Nephron (organoid): ENCODE results near the gene SHMT2.
A peak's percentile ranks its signal among the peaks of the same experiment; 100 is the strongest.

Source experiments
- H3K27ac Mint-ChIP-seq, 3 experiments: 2 replicates each; pipeline ENCODE4 v1.8.0; 2020; ENCODE audit warnings: mixed read lengths in 3 of 3, mild to moderate bottlenecking in 2 of 3, moderate library complexity in 1 of 3
- H3K27me3 Mint-ChIP-seq: 2 replicates; pipeline ENCODE4 v1.8.0; 2021; ENCODE audit warnings: low read depth, mild to moderate bottlenecking, moderate library complexity, mixed read lengths
- H3K36me3 Mint-ChIP-seq: 2 replicates; pipeline ENCODE4 v1.8.0; 2020; ENCODE audit warnings: low read depth, mixed read lengths
- H3K4me1 Mint-ChIP-seq: 2 replicates; pipeline ENCODE4 v1.8.0; 2020; ENCODE audit warnings: mixed read lengths
- H3K4me3 Mint-ChIP-seq, 3 experiments: 2 replicates each; pipeline ENCODE4 v1.8.0; 2020; ENCODE audit warnings: mild to moderate bottlenecking in 3 of 3, mixed read lengths in 3 of 3, moderate library complexity in 2 of 3
- H3K9me3 Mint-ChIP-seq: 2 replicates; pipeline ENCODE4 v1.8.0; 2020; ENCODE audit warnings: mixed read lengths
- CTCF ChIP-seq, 3 experiments: fragments of 200-600 bp; sonication (generic); IDR thresholded peaks; one replicate each; pipeline ENCODE4 v1.5.0; 2021; ENCODE audit warnings: antibody characterized with exemption in 3 of 3; ENCODE audit not compliant: unreplicated experiment in 3 of 3

Gene SHMT2

GRCh38 chr12:57261428-57261865 lies 31.9 kb downstream of the SHMT2 start:
- Mint-ChIP-seq H3K27ac (peak overlapping the region; percentile 71 to 92 (median 87)), H3K36me3 (peaks cover 51% of the 10 kb centered on the region), H3K9me3 (no peaks in the 10 kb centered on the region), H3K4me1 (peaks cover 64% of the 10 kb centered on the region), H3K27me3 (no peaks in the 10 kb centered on the region), H3K4me3 (peak overlapping the region in 2 of 3 experiments; percentile 40)
- no peak for TF ChIP-seq CTCF (IDR thresholded peaks at IDR 0.05; ENCODE audit: unreplicated experiment in 3 of 3)

GRCh38 chr12:57262126-57262822 lies 32.8 kb downstream of the SHMT2 start:
- peak overlapping the region in 1 of 3 experiments; percentile 49 for H3K4me3 Mint-ChIP-seq
- H3K4me1 Mint-ChIP-seq = peaks cover 55% of the 10 kb centered on the region

GRCh38 chr12:57263096-57263495 lies 33.6 kb downstream of the SHMT2 start:
- Mint-ChIP-seq H3K27ac (peak overlapping the region in 2 of 3 experiments; percentile 46 to 71), H3K36me3 (peaks cover 52% of the 10 kb centered on the region), H3K9me3 (no peaks in the 10 kb centered on the region), H3K27me3 (no peaks in the 10 kb centered on the region), H3K4me3 (no peak overlapping the region), H3K4me1 (peaks cover 55% of the 10 kb centered on the region)
- TF ChIP-seq CTCF (IDR thresholded peaks at IDR 0.05; ENCODE audit: unreplicated experiment in 3 of 3) = no peak

More at GRCh38 chr12:57262126-57262822, 32.8 kb downstream of the SHMT2 start:
- Mint-ChIP-seq H3K27me3 (no peaks in the 10 kb centered on the region), H3K9me3 (no peaks in the 10 kb centered on the region), H3K36me3 (peaks cover 53% of the 10 kb centered on the region), H3K27ac (peak overlapping the region; percentile 71 to 92 (median 87))
- TF ChIP-seq CTCF (IDR thresholded peaks at IDR 0.05; ENCODE audit: unreplicated experiment in 3 of 3) = no peak

- Mint-ChIP-seq H3K4me3 (no peak overlapping the region), H3K27me3 (no peaks in the 10 kb centered on the region), H3K4me1 (peaks cover 47% of the 10 kb centered on the region), H3K27ac (peak overlapping the region in 1 of 3 experiments; percentile 31), H3K9me3 (no peaks in the 10 kb centered on the region), H3K36me3 (peaks cover 54% of the 10 kb centered on the region)
- TF ChIP-seq CTCF (IDR thresholded peaks at IDR 0.05; ENCODE audit: unreplicated experiment in 3 of 3) = no peak
Measured at GRCh38 chr12:57266681-57267080, 37.2 kb downstream of the SHMT2 start.

- Mint-ChIP-seq H3K9me3 (no peaks in the 10 kb centered on the region), H3K36me3 (peaks cover 60% of the 10 kb centered on the region), H3K27me3 (no peaks in the 10 kb centered on the region), H3K27ac (no peak overlapping the region), H3K4me1 (peaks cover 44% of the 10 kb centered on the region), H3K4me3 (no peak overlapping the region)
- no peak for TF ChIP-seq CTCF (IDR thresholded peaks at IDR 0.05; ENCODE audit: unreplicated experiment in 3 of 3)
Measured at GRCh38 chr12:57268264-57268663, 38.8 kb downstream of the SHMT2 start.

- H3K4me1 Mint-ChIP-seq = peaks cover 35% of the 10 kb centered on the region
- peaks cover 69% of the 10 kb centered on the region for H3K36me3 Mint-ChIP-seq
- TF ChIP-seq CTCF (IDR thresholded peaks at IDR 0.05; ENCODE audit: unreplicated experiment in 3 of 3) = no peak
- H3K27ac Mint-ChIP-seq = peak overlapping the region in 2 of 3 experiments; percentile 11 to 42
- no peaks in the 10 kb centered on the region for H3K27me3 Mint-ChIP-seq
- no peaks in the 10 kb centered on the region for H3K9me3 Mint-ChIP-seq
- H3K4me3 Mint-ChIP-seq = no peak overlapping the region
Measured at GRCh38 chr12:57270966-57271470, 41.5 kb downstream of the SHMT2 start.
